AG04450 (cell line): ENCODE measurements around the gene MBD6. TPM values are rescaled to one million over a fixed set of nuclear protein-coding genes. Genes with fewer than 3 reads are reported as not detected.
"Not testable (repeated sequence)": the region's sequence is repeated elsewhere in the genome, so short reads cannot be mapped to it uniquely, and the experiment has no call there.

Experiments
- CTCF ChIA-PET: fragments of 300-600, 350-600 bp; formaldehyde crosslinking; extraction: SDS; loops from one replicate; lab custom pipeline; 2022; ENCODE audit warnings: antibody characterized with exemption, inconsistent platforms; lab: Charles Lee
- POLR2A ChIA-PET: fragments of 350-600 bp; formaldehyde crosslinking; extraction: SDS; loops from one replicate; lab custom pipeline; 2021; ENCODE audit warnings: antibody characterized with exemption, inconsistent platforms; lab: Yijun Ruan, JAX
- DNase-seq: peaks from one replicate; pipeline ENCODE4 v3.0.0-alpha.2; 2011; ENCODE audit warnings: low read depth, low spot score
- H3K27ac ChIP-seq: one replicate; pipeline ENCODE4 v1.5.1; 2012; ENCODE audit warnings: low read depth, low read length, control low read depth
- H3K27me3 ChIP-seq: one replicate; pipeline ENCODE4 v1.6.0; 2012; ENCODE audit warnings: low read length; ENCODE audit not compliant: control insufficient read depth, insufficient read depth
- H3K4me3 ChIP-seq: 2 replicates; pipeline ENCODE4 v1.5.1; 2011; ENCODE audit warnings: mild to moderate bottlenecking, low read depth, low read length, control low read depth
- H3K9me3 ChIP-seq: 2 replicates; pipeline ENCODE4 v1.5.1; 2012; ENCODE audit warnings: low read length; ENCODE audit not compliant: control insufficient read depth, insufficient read depth
- polyA plus RNA-seq: library from polyadenylated mRNA; depleted of rRNA; stranded (reverse); fragments of >200 nt; gene quantifications from 2 replicates; pipeline ENCODE4 v1.2.3, GENCODE V29; 2011
- TF ChIP-seq, protein P1 (sequence below): IDR thresholded peaks from 2 replicates; pipeline ENCODE4 v1.5.1; 2011; ENCODE audit warnings: low read depth, low read length, control low read depth, inconsistent platforms

The MBD6 gene
- polyA plus RNA-seq, 1 experiment = 3.3 TPM

- TF ChIP-seq, protein P1, sequence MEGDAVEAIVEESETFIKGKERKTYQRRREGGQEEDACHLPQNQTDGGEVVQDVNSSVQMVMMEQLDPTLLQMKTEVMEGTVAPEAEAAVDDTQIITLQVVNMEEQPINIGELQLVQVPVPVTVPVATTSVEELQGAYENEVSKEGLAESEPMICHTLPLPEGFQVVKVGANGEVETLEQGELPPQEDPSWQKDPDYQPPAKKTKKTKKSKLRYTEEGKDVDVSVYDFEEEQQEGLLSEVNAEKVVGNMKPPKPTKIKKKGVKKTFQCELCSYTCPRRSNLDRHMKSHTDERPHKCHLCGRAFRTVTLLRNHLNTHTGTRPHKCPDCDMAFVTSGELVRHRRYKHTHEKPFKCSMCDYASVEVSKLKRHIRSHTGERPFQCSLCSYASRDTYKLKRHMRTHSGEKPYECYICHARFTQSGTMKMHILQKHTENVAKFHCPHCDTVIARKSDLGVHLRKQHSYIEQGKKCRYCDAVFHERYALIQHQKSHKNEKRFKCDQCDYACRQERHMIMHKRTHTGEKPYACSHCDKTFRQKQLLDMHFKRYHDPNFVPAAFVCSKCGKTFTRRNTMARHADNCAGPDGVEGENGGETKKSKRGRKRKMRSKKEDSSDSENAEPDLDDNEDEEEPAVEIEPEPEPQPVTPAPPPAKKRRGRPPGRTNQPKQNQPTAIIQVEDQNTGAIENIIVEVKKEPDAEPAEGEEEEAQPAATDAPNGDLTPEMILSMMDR = no peak
- no peak overlapping the region for H3K27ac ChIP-seq
- ChIA-PET POLR2A (no interaction called here), CTCF (interaction anchor here (0.6 kb wide), 1 partner anchor 1469 kb away, joined by 3 read pairs; no protein-coding TSS in a partner anchor)
- no peak overlapping the region for H3K4me3 ChIP-seq
- no peaks in the 10 kb centered on the region for H3K27me3 ChIP-seq
- DNase-seq = no peak
- H3K9me3 ChIP-seq = no peaks in the 10 kb centered on the region
Observed at GRCh38 chr12:57512665-57513064, 10.0 kb upstream of the MBD6 start.

GRCh38 chr12:57513266-57513665 lies 9.4 kb upstream of the MBD6 start:
- TF ChIP-seq, protein P1 = no peak
- Histone ChIP-seq H3K27me3 (no peaks in the 10 kb centered on the region), H3K9me3 (no peaks in the 10 kb centered on the region), H3K27ac (no peak overlapping the region), H3K4me3 (no peak overlapping the region)
- ChIA-PET POLR2A (interaction anchor here (0.7 kb wide), 1 partner anchor 13 kb away, joined by 3 read pairs; no protein-coding TSS in a partner anchor), CTCF (no interaction called here)
- no peak for DNase-seq

- H3K9me3 ChIP-seq, H3K27ac ChIP-seq, H3K4me3 ChIP-seq, DNase-seq, H3K27me3 ChIP-seq: not testable (repeated sequence)
- CTCF ChIA-PET = interaction anchor here (0.6 kb wide), 1 partner anchor 149 kb away, joined by 4 read pairs; no protein-coding TSS in a partner anchor
- POLR2A ChIA-PET = interaction anchor here (0.6 to 0.7 kb wide), 2 partner anchors 9 to 13 kb away, joined by 3 to 10 read pairs; no protein-coding TSS in a partner anchor
Observed at GRCh38 chr12:57513677-57514076, 8.9 kb upstream of the MBD6 start.

DNA sequence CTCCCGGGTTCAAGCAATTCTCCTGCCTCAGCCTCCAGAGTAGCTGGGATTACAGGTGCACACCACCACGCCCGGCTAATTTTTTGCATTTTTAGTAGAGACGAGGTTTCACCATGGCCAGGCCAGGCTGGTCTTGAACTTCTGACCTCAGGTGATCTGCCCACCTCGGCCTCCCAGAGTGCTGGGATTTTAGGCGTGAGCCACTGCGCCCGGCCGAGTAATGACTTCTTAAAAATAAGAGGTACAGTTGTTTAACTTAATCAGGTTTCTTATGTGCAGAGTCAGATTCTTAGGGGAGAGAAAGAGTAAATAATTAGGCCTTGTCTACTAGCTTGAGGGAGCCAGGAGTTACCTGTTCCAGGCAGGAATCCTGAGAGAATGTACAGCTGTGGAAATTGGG lies 8.4 kb upstream of the MBD6 start:
- H3K4me3 ChIP-seq, H3K27ac ChIP-seq, H3K27me3 ChIP-seq, DNase-seq, H3K9me3 ChIP-seq: not testable (repeated sequence)
- POLR2A ChIA-PET = interaction anchor here (0.6 to 0.7 kb wide), 2 partner anchors 9 to 13 kb away, joined by 3 to 10 read pairs; no protein-coding TSS in a partner anchor
- CTCF ChIA-PET = interaction anchor here (0.6 kb wide), 1 partner anchor 149 kb away, joined by 4 read pairs; no protein-coding TSS in a partner anchor

DNA sequence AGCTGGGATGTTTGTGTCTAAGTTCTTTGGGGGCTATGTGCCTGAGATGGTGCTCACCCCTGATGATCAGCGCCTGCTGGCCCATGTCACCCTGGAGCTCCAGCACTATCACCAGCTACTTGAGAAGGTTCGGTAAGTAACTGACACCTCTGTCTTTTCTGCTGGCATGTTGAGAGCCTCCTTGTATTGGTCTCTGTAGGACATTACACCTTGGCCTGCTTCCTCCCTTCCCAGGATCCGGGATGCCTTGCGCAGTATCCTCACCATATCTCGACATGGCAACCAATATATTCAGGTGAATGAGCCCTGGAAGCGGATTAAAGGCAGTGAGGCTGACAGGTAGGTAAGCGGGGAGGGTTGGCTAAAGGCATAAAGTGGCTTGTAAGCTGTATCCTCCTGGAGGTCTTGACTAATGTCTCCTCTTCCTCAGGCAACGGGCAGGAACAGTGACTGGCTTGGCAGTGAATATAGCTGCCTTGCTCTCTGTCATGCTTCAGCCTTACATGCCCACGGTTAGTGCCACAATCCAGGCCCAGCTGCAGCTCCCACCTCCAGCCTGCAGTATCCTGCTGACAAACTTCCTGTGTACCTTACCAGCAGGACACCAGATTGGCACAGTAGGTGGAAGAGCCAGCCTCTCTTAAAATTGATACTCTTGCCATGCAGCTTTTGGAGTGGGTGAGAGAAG lies 7.8 kb upstream of the MBD6 start:
- no peak for DNase-seq
- no peaks in the 10 kb centered on the region for H3K27me3 ChIP-seq
- H3K4me3 ChIP-seq = no peak overlapping the region
- H3K9me3 ChIP-seq = peaks cover 2% of the 10 kb centered on the region; the same call in 1 of the 2 replicates
- no peak overlapping the region for H3K27ac ChIP-seq
- CTCF ChIA-PET = no interaction called here
- POLR2A ChIA-PET = no interaction called here
- TF ChIP-seq, protein P1 = no peak

GRCh38 chr12:57515408-57515933 lies 7.2 kb upstream of the MBD6 start:
- Histone ChIP-seq H3K27me3 (no peaks in the 10 kb centered on the region), H3K4me3 (no peak overlapping the region), H3K27ac (peak overlapping the region; percentile 47), H3K9me3 (peaks cover 5% of the 10 kb centered on the region; the same call in 1 of the 2 replicates)
- no peak for DNase-seq
- TF ChIP-seq, protein P1 = no peak
- ChIA-PET CTCF (interaction anchor here (1.2 kb wide), 1 partner anchor 68 kb away, joined by 3 read pairs; no protein-coding TSS in a partner anchor), POLR2A (no interaction called here)
